Subcutaneous adipose tissue (tissue), 4 donors: ENCODE results near the gene COLQ. TPM values are rescaled to one million over a fixed set of nuclear protein-coding genes. Genes with fewer than 3 reads are reported as not detected.

Experiments
- total RNA-seq, 4 donors: library from RNA; depleted of rRNA; stranded (reverse); fragments of >200 nt; gene quantifications; one replicate each; pipeline ENCODE4 v1.1.0, GENCODE V29; 2016
- TF ChIP-seq, protein P1 (sequence below): fragments of 450-650 bp; IDR thresholded peaks from one replicate; pipeline ENCODE4 v1.5.1; 2016; ENCODE audit warnings: low read depth, mild to moderate bottlenecking, control low read depth, antibody characterized with exemption, moderate library complexity

The COLQ gene
- total RNA-seq, 4 donors from 2014 or later: 2.0 to 5.1 (median 3.5) TPM

DNA sequence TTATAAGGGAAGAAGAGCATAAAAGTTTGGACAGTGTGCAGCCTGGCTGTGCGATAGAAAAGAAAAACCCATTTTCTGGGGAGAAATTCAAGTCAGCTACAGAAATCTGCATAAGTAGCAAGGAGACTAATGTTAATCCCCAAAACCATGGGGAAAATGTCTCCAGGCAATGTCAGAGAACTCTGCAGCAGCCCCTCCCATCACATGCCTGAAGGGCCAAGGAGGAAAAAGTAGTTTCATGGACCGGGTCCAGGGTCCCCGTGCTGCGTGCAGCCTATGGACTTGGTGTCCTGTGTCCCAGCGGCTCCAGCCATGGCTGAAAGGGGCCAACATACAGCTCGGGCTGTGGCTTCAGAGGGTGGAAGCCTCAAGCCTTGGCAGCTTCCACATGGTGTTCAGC lies 28.3 kb upstream of the COLQ start:
- TF ChIP-seq, protein P1, sequence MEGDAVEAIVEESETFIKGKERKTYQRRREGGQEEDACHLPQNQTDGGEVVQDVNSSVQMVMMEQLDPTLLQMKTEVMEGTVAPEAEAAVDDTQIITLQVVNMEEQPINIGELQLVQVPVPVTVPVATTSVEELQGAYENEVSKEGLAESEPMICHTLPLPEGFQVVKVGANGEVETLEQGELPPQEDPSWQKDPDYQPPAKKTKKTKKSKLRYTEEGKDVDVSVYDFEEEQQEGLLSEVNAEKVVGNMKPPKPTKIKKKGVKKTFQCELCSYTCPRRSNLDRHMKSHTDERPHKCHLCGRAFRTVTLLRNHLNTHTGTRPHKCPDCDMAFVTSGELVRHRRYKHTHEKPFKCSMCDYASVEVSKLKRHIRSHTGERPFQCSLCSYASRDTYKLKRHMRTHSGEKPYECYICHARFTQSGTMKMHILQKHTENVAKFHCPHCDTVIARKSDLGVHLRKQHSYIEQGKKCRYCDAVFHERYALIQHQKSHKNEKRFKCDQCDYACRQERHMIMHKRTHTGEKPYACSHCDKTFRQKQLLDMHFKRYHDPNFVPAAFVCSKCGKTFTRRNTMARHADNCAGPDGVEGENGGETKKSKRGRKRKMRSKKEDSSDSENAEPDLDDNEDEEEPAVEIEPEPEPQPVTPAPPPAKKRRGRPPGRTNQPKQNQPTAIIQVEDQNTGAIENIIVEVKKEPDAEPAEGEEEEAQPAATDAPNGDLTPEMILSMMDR: no peak

GRCh38 chr3:15542614-15543013 lies 21.1 kb upstream of the COLQ start:
- TF ChIP-seq, protein P1: no peak

DNA sequence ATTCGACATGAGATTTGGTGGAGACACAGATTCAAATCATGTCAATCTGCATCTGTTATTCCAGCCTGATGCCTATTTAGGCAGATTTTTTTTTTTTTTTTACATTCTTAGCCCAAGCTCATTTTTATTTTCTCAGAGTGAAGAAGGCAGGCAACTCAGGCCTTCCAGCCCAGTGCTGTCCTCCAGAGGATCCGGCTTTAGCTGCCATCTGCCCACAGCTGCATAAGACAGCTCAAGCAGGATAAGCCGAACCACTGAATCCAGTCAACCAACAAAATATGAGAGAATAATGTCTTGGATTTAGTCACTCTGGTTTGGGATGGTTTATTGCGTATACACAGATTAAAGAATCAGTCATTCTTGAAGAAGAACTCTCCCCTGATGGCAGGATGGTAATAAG lies 19.9 kb upstream of the COLQ start:
- TF ChIP-seq, protein P1: no peak

DNA sequence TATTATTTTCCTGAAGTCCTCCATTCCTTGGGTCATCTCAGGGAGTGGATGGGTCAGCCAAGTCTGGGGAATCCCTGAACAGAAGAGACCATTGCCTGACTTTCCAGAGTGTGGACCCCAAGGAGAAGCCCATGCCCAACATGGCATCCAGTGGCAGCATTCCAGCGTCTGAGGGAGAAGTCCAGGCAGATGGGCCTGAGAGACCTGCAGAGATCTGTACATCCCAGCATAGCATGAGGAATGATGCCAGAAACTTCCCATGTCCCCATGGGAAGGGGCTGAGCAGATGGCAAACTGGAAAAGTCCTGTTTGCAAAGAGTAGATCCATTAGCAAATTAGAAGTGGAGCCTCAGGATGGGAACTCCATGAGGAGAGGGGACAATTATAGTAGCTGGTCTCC lies 17.6 kb upstream of the COLQ start:
- TF ChIP-seq, protein P1: no peak

- TF ChIP-seq, protein P1: no peak
These were observed 16.8 kb upstream of the COLQ start for GRCh38 chr3:15538345-15538744.

GRCh38 chr3:15536856-15537255 lies 15.3 kb upstream of the COLQ start:
- TF ChIP-seq, protein P1: no peak

GRCh38 chr3:15535732-15536131 lies 14.2 kb upstream of the COLQ start:
- TF ChIP-seq, protein P1: no peak
